GM08714 (cell line): ENCODE data around the gene FAM222A.

Experiments
- H3K4me3 ChIP-seq: fragments of 200-500 bp; sonication (Bioruptor generic); 2 replicates; pipeline ENCODE4 v1.5.1; 2014; ENCODE audit warnings: mild to moderate bottlenecking, low read length, inconsistent platforms
- ZNF274 ChIP-seq: IDR thresholded peaks from 2 replicates; pipeline ENCODE4 v1.6.1; 2012; ENCODE audit warnings: mild to moderate bottlenecking, low read depth, low read length

Gene FAM222A

GRCh38 chr12:109815225-109815624 is 101.6 kb downstream of the FAM222A start:
- TF ChIP-seq ZNF274: no peak
- H3K4me3 ChIP-seq: no peak overlapping the region

DNA sequence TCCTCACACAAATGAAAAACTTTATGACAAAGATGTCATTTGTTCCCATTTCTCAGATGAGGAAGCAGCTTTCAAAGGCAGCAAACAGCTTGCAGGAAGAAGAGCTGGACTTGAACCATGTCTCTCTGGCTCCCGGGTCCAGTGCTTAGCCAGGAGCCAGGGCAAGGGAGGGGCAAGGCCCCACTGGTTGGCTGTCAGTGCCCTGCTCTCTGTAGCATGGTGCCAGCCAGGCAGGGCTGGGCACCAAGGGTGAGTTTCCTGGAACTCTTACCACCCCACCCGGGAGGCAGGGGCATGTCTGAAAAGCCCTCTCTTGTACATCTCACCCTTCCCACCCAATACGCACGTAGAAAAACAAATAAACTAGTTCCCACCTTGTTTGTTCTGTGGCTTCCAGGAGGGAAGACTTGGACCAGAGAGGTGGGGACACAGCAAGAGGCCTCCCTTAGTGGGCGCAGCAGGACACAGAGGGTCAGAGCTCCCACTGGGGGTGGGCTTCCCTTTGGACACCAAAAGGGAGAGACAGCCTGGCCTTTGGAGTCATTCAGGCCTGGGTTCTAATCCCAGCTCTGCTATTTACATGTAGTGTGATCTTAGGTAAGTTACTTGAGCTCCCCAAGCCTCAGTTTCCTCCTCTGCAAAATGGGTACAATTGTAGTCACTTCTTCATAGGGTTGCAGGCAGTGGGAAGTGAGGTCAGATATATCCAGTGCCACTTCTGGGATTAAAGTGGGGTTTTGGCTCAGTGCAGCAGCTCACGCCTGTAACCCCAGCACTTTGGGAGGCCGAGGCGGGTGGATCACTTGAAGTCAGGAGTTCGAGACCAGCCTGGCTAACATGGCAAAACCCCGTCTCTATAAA is 102.4 kb downstream of the FAM222A start:
- no peak overlapping the region for H3K4me3 ChIP-seq

GRCh38 chr12:109816870-109817269 is 103.2 kb downstream of the FAM222A start:
- H3K4me3 ChIP-seq: no peak overlapping the region
- TF ChIP-seq ZNF274: no peak

More for the DNA sequence above, 102.4 kb downstream of the FAM222A start:
- TF ChIP-seq ZNF274: no peak

DNA sequence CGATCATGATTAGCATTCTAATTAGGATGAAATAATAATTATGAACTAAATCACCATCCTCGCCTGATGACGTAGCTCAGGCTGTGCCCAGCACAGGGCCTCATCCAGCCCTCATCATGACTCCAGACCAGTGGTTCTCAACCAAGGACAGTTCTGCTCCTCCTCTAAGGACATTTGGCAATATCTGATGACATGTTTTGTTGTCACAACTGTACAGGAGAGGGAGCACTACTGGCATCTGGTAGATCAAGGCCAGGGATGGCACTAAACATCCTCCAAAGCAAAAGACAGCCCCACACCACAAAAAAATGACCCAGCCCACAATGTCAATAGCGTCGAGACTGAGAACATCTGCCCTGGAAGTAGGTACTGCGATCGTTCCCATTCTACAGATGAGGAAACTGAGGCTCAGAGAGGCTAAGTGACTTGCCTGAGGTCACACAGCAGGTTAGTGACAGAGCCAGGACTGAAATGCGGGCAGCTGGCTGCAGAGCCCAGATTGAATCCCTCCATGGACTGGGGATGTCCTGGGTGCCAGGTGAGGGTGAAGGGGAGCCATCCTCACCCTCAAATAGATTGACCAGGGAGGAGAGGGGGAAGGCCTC is 104.1 kb downstream of the FAM222A start:
- no peak for TF ChIP-seq ZNF274
- H3K4me3 ChIP-seq: no peak overlapping the region

DNA sequence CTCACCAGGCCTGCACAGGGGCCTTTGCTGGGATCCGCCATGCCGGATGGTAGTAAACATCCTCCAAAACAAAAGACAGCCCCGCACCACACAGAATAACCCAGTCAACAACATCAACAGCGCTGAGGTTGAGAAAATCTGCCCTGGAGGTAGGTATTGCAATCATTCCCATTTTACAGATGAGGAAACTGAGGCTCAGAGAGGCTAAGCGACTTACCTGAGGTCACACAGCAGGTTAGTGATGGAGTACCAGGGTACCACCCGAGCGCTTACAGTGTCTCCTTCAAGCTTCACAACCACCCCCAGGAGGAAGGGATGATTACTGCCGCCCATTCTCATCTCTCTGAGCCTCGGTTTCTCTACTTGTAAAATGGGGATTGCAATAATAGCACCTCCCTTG is 104.6 kb downstream of the FAM222A start:
- no peak overlapping the region for H3K4me3 ChIP-seq
- no peak for TF ChIP-seq ZNF274

DNA sequence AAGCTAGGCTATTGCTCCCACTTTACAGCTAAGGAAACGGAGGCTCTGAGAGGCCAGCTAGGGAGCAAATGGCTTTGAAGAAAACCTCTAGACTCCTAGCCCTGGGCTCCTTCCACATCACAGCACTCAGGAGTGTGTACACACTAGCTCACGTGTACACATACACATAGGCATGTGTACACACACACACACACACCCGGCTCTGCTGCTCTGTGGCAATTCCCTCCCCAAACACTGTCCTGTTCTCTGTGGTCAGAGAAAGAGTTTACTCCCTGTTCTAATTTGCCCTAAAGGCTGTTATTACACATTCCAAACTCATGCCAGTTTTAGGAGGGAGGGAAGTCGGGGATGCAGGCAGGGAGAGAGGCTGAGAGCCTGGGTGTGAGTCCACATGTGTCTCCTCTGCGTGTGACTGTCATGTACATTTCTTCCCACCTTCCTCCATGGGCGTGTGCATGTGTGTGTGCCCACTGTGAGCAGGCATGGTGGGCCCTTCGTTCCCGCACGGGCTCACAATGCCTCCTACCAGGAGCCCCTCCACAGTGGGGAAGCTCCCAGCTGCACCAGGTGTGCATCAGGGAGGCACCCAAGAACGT is 105.4 kb downstream of the FAM222A start:
- no peak overlapping the region for H3K4me3 ChIP-seq
- no peak for TF ChIP-seq ZNF274
